CD8-positive, alpha-beta memory T cell (primary cell): ENCODE measurements around the gene KLHL7. TPM values are rescaled to one million over a fixed set of nuclear protein-coding genes. Genes with fewer than 3 reads are reported as not detected.
"Not testable (repeated sequence)": the region's sequence is repeated elsewhere in the genome, so short reads cannot be mapped to it uniquely, and the experiment has no call there.

Experiments
- CTCF ChIA-PET: fragments of 350-600 bp; sonication (Branson Sonifier 250); formaldehyde crosslinking; loops from one replicate; lab custom pipeline; 2021; ENCODE audit warnings: antibody characterized with exemption; lab: Charles Lee
- POLR2A ChIA-PET: fragments of 350-600 bp; sonication (Branson Sonifier 250); formaldehyde crosslinking; loops from one replicate; lab custom pipeline; 2021; ENCODE audit warnings: antibody characterized with exemption; lab: Charles Lee
- DNase-seq, 5 donors: peaks; one replicate each; pipeline versions ENCODE4 v3.0.0 to v3.0.0-alpha.2; 2020 to 2022; ENCODE audit warnings: mixed read lengths in 1 of 5
- H3K27ac ChIP-seq: one replicate; pipeline ENCODE4 v1.7.0; 2013; ENCODE audit warnings: low read depth, mild to moderate bottlenecking, low read length, moderate library complexity
- H3K27me3 ChIP-seq: 2 replicates; pipeline ENCODE4 v1.7.0; 2013; ENCODE audit warnings: low read length, mild to moderate bottlenecking; ENCODE audit not compliant: insufficient read depth, poor library complexity, severe bottlenecking
- H3K36me3 ChIP-seq: 2 replicates; pipeline ENCODE4 v1.7.0; 2013; ENCODE audit warnings: mild to moderate bottlenecking, low read length, moderate library complexity; ENCODE audit not compliant: insufficient read depth
- H3K4me1 ChIP-seq: 2 replicates; pipeline ENCODE4 v1.7.0; 2013; ENCODE audit warnings: mild to moderate bottlenecking, low read length, moderate library complexity; ENCODE audit not compliant: insufficient read depth
- H3K4me3 ChIP-seq: 2 replicates; pipeline ENCODE4 v1.7.0; 2013; ENCODE audit warnings: mild to moderate bottlenecking, low read length
- H3K9me3 ChIP-seq: 2 replicates; pipeline ENCODE4 v1.7.0; 2013; ENCODE audit warnings: mild to moderate bottlenecking, low read length
- H3K27ac Mint-ChIP-seq, 8 donors: one replicate each; pipeline ENCODE4 v1.8.0; 2020 to 2021; ENCODE audit warnings: mixed read lengths in 8 of 8, mild to moderate bottlenecking in 6 of 8, inconsistent platforms in 3 of 8, moderate library complexity in 3 of 8
- H3K27me3 Mint-ChIP-seq, 2 donors: one replicate each; pipeline ENCODE4 v1.8.0; 2020 to 2021; ENCODE audit warnings: mixed read lengths in 2 of 2, mild to moderate bottlenecking in 1 of 2, moderate library complexity in 1 of 2
- H3K36me3 Mint-ChIP-seq, 3 donors: one replicate each; pipeline ENCODE4 v1.8.0; 2020 to 2021; ENCODE audit warnings: mixed read lengths in 3 of 3, inconsistent platforms in 1 of 3, mild to moderate bottlenecking in 1 of 3
- H3K4me1 Mint-ChIP-seq, 3 donors: one replicate each; pipeline ENCODE4 v1.8.0; 2020 to 2021; ENCODE audit warnings: mixed read lengths in 3 of 3, inconsistent platforms in 1 of 3, mild to moderate bottlenecking in 1 of 3
- H3K4me3 Mint-ChIP-seq, 7 donors: one replicate each; pipeline ENCODE4 v1.8.0; 2020 to 2021; ENCODE audit warnings: mixed read lengths in 7 of 7, mild to moderate bottlenecking in 6 of 7, moderate library complexity in 4 of 7, inconsistent platforms in 2 of 7
- H3K9me3 Mint-ChIP-seq, 5 donors: one replicate each; pipeline ENCODE4 v1.8.0; 2020 to 2022; ENCODE audit warnings: mixed read lengths in 5 of 5, mild to moderate bottlenecking in 3 of 5, moderate library complexity in 2 of 5, inconsistent platforms in 1 of 5
- polyA plus RNA-seq: library from polyadenylated mRNA; unstranded; fragments of 300-500 nt; fragmentation: Illumina TruSeq; gene quantifications from one replicate; pipeline ENCODE4 v1.2.3, GENCODE V29; 2021
- total RNA-seq, 2 experiments: library from RNA; stranded (reverse); gene quantifications; one replicate each; pipeline ENCODE4 v1.2.3, GENCODE V29; 2021

Gene KLHL7
- total and polyA plus RNA-seq, 3 experiments from 2014 or later = 20.4 to 29.9 (median 20.9) TPM

DNA sequence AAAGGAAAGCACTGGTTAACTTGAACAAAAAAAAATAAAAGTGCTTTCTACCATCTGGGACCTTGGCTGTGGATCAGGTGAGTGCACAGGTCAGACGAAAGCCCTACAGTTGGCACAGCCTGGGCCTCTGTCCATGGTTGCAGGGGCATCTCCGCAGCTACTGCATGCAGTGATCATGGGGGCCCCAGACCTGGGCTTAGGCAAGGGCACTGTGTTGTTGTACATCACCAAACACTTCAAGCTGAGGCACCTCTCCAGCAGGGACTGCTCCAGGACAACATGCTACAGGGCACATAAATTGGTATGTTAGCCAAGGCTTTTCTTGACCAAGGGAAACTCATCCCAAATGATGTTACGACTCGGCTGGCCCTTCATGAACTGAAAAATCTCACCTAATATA lies 23.5 kb downstream of the KLHL7 start:
- H3K4me3 Mint-ChIP-seq = no peak overlapping the region
- no peaks in the 10 kb centered on the region for H3K4me1 Mint-ChIP-seq
- H3K4me3 ChIP-seq = no peak overlapping the region
- H3K4me1 ChIP-seq = no peaks in the 10 kb centered on the region
- POLR2A ChIA-PET = no interaction called here
- peaks cover 19 to 68% (median 29%) of the 10 kb centered on the region in 3 donors for H3K36me3 Mint-ChIP-seq
- no peak for DNase-seq
- H3K27ac Mint-ChIP-seq = no peak overlapping the region
- H3K27me3 ChIP-seq = no peaks in the 10 kb centered on the region
- no peaks in the 10 kb centered on the region for H3K27me3 Mint-ChIP-seq
- no peaks in the 10 kb centered on the region for H3K36me3 ChIP-seq
- H3K9me3 ChIP-seq = no peaks in the 10 kb centered on the region
- peaks cover 0 to 4% (median 0%) of the 10 kb centered on the region in 5 donors for H3K9me3 Mint-ChIP-seq
- no peak overlapping the region for H3K27ac ChIP-seq
- CTCF ChIA-PET = no interaction called here

DNA sequence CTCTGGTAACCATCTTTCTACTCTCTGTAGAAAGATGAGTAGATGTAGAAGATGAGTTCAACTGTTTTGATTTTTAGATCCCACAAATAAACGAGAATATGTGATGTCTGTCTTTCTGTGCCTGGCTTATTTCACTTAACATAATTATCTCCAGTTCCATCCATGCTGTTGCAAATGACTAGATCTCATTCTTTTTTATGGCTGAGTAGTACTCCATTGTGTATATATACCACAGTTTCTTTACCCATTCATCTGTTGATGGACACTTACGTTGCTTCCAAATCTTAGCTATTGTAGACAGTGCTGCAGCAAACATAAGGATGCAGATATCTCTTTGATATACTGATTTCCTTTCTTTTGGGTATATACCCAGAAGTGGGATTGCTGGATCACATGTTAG lies 26.2 kb downstream of the KLHL7 start:
- H3K4me1 Mint-ChIP-seq, H3K27me3 ChIP-seq, H3K4me3 Mint-ChIP-seq, H3K27me3 Mint-ChIP-seq, H3K27ac Mint-ChIP-seq, POLR2A ChIA-PET, H3K4me1 ChIP-seq, H3K27ac ChIP-seq, H3K9me3 ChIP-seq, H3K36me3 ChIP-seq, H3K9me3 Mint-ChIP-seq, CTCF ChIA-PET, H3K4me3 ChIP-seq, DNase-seq: not testable (repeated sequence)
- peaks cover 9 to 42% (median 19%) of the 10 kb centered on the region in 3 donors for H3K36me3 Mint-ChIP-seq

- no peak overlapping the region for H3K4me3 Mint-ChIP-seq
- no peaks in the 10 kb centered on the region for H3K4me1 ChIP-seq
- peaks cover 5 to 22% (median 16%) of the 10 kb centered on the region in 3 donors for H3K36me3 Mint-ChIP-seq
- H3K4me1 Mint-ChIP-seq = no peaks in the 10 kb centered on the region
- no peak for DNase-seq
- H3K4me3 ChIP-seq = no peak overlapping the region
- CTCF ChIA-PET = no interaction called here
- H3K27ac ChIP-seq = no peak overlapping the region
- no peaks in the 10 kb centered on the region for H3K27me3 Mint-ChIP-seq
- H3K27me3 ChIP-seq = no peaks in the 10 kb centered on the region
- POLR2A ChIA-PET = no interaction called here
- H3K9me3 Mint-ChIP-seq = peaks cover 0 to 4% (median 0%) of the 10 kb centered on the region in 5 donors
- H3K9me3 ChIP-seq = no peaks in the 10 kb centered on the region
- H3K27ac Mint-ChIP-seq = no peak overlapping the region
- no peaks in the 10 kb centered on the region for H3K36me3 ChIP-seq
Measured at GRCh38 chr7:23133797-23134196, 28.2 kb downstream of the KLHL7 start.

DNA sequence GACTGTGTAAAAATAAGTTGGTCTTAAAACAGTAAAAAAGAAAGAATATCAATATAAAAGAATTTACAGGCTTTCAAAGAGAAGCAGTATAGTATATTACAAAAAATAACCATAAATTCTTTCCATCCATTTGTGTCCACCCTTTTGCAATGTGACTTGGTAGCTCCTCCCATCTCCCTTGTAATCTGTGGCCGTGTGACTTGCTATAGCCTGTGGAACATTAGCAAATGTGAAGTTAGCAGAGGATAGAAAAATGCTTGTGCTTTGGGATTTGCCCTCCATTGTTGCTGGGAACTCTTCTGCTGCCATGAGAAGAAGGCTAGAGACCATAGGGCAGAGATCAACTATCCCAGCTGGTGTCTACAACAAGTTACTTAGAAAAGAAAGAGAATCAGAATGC lies 30.2 kb downstream of the KLHL7 start:
- Mint-ChIP-seq H3K27me3 (no peaks in the 10 kb centered on the region), H3K9me3 (peaks cover 0 to 4% (median 0%) of the 10 kb centered on the region in 5 donors), H3K4me1 (no peaks in the 10 kb centered on the region), H3K36me3 (peaks cover 7 to 14% (median 12%) of the 10 kb centered on the region in 3 donors), H3K27ac (peak overlapping the region in 1 of 8 donors; percentile 2), H3K4me3 (no peak overlapping the region)
- POLR2A ChIA-PET = no interaction called here
- Histone ChIP-seq H3K4me1 (no peaks in the 10 kb centered on the region), H3K4me3 (no peak overlapping the region), H3K36me3 (no peaks in the 10 kb centered on the region), H3K9me3 (no peaks in the 10 kb centered on the region), H3K27ac (no peak overlapping the region), H3K27me3 (no peaks in the 10 kb centered on the region)
- DNase-seq = no peak
- CTCF ChIA-PET = no interaction called here

- H3K4me1 ChIP-seq = no peaks in the 10 kb centered on the region
- H3K27ac ChIP-seq = no peak overlapping the region
- no peak overlapping the region for H3K4me3 ChIP-seq
- peak overlapping the region in 1 of 8 donors; percentile 6 for H3K27ac Mint-ChIP-seq
- peaks cover 0 to 4% (median 0%) of the 10 kb centered on the region in 5 donors for H3K9me3 Mint-ChIP-seq
- no peak overlapping the region for H3K4me3 Mint-ChIP-seq
- H3K27me3 Mint-ChIP-seq = no peaks in the 10 kb centered on the region
- peaks cover 12 to 16% (median 14%) of the 10 kb centered on the region in 3 donors for H3K36me3 Mint-ChIP-seq
- DNase-seq = no peak
- no peaks in the 10 kb centered on the region for H3K36me3 ChIP-seq
- ChIA-PET CTCF (no interaction called here), POLR2A (interaction anchor here (0.6 kb wide), 1 partner anchor 12 kb away, joined by 3 read pairs; no protein-coding TSS in a partner anchor)
- H3K27me3 ChIP-seq = no peaks in the 10 kb centered on the region
- H3K9me3 ChIP-seq = no peaks in the 10 kb centered on the region
- H3K4me1 Mint-ChIP-seq = no peaks in the 10 kb centered on the region
Measured at GRCh38 chr7:23136216-23136615, 30.6 kb downstream of the KLHL7 start.

DNA sequence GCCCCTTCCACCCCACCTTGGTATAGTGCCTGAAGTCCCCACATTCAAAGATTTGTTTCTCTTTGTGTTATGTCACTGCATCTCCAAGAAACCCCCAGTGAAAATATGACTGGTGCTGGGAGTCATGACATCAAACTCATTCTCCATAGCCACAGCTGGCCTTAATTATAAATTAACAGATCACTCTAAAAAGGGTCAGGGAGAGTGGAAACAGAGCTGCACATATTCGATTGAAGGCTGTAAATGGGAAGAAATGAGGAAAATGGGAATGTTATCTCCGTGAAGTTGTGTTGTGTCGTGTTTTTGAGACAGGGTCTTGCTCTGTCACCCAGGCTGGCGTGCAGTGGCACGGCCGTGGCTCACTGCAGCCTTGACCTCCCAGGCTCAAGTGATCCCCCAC lies 52.1 kb downstream of the KLHL7 start:
- H3K4me3 ChIP-seq = no peak overlapping the region
- no peaks in the 10 kb centered on the region for H3K9me3 ChIP-seq
- H3K36me3 Mint-ChIP-seq = peaks cover 10 to 59% (median 23%) of the 10 kb centered on the region in 3 donors
- no peak overlapping the region for H3K27ac ChIP-seq
- no peak overlapping the region for H3K4me3 Mint-ChIP-seq
- no peak for DNase-seq
- no peaks in the 10 kb centered on the region for H3K27me3 Mint-ChIP-seq
- no peaks in the 10 kb centered on the region for H3K27me3 ChIP-seq
- POLR2A ChIA-PET = no interaction called here
- no peaks in the 10 kb centered on the region for H3K4me1 Mint-ChIP-seq
- H3K4me1 ChIP-seq = no peaks in the 10 kb centered on the region
- H3K9me3 Mint-ChIP-seq = no peaks in the 10 kb centered on the region
- peaks cover 7% of the 10 kb centered on the region for H3K36me3 ChIP-seq
- peak overlapping the region in 2 of 8 donors; percentile 17 to 89 for H3K27ac Mint-ChIP-seq
- CTCF ChIA-PET = no interaction called here

DNA sequence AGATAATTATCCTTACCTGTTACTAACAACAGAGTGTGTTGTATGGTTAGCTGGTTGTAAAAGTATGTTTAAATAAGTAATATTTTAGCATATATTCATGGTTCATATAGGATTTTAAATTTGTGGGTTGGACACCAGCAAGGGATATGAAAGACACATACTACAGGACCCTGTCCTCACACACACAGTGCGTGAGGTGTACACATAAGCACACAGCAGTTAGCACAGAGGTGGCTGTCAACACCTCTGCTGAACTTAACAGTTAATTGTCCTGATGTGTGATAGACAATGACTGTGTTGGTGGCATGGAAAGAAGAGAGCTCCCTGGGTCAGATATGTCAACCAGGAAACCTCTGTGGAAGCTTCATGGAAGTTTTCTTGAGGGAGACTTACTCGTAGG lies 53.0 kb downstream of the KLHL7 start:
- Histone ChIP-seq H3K27me3 (no peaks in the 10 kb centered on the region), H3K9me3 (no peaks in the 10 kb centered on the region), H3K27ac (no peak overlapping the region), H3K4me3 (no peak overlapping the region), H3K4me1 (no peaks in the 10 kb centered on the region), H3K36me3 (peaks cover 7% of the 10 kb centered on the region)
- Mint-ChIP-seq H3K27me3 (no peaks in the 10 kb centered on the region), H3K9me3 (no peaks in the 10 kb centered on the region), H3K4me1 (no peaks in the 10 kb centered on the region), H3K36me3 (peaks cover 10 to 51% (median 21%) of the 10 kb centered on the region in 3 donors), H3K4me3 (no peak overlapping the region), H3K27ac (no peak overlapping the region)
- ChIA-PET CTCF (no interaction called here), POLR2A (no interaction called here)
- DNase-seq = no peak

GRCh38 chr7:23161482-23161881 lies 55.9 kb downstream of the KLHL7 start:
- DNase-seq = no peak
- CTCF ChIA-PET = no interaction called here
- Mint-ChIP-seq H3K4me3 (no peak overlapping the region), H3K27me3 (no peaks in the 10 kb centered on the region), H3K27ac (no peak overlapping the region), H3K36me3 (peaks cover 10 to 34% (median 14%) of the 10 kb centered on the region in 3 donors), H3K9me3 (no peaks in the 10 kb centered on the region), H3K4me1 (no peaks in the 10 kb centered on the region)
- Histone ChIP-seq H3K27me3 (no peaks in the 10 kb centered on the region), H3K4me1 (no peaks in the 10 kb centered on the region), H3K27ac (no peak overlapping the region), H3K36me3 (no peaks in the 10 kb centered on the region), H3K4me3 (no peak overlapping the region), H3K9me3 (no peaks in the 10 kb centered on the region)
- POLR2A ChIA-PET = no interaction called here
